WTC11 (cell line): Measurements from ENCODE around the gene CDH7. TPM values are rescaled to one million over a fixed set of nuclear protein-coding genes. Genes with fewer than 3 reads are reported as not detected.

Source experiments
- ATAC-seq: fragments of 200-7000 bp; cut with Tn5 transposase; 2 replicates; pipeline ENCODE4 v1.10.0; 2021; ENCODE audit warnings: mild to moderate bottlenecking, moderate library complexity
- CTCF ChIA-PET: fragments of 300-600 bp; sonication (Branson Sonifier 250); formaldehyde crosslinking; loops from one replicate; lab custom pipeline; 2021; ENCODE audit warnings: antibody characterized with exemption; lab: Charles Lee
- POLR2A ChIA-PET: fragments of 350-600 bp; sonication (Branson Sonifier 250); formaldehyde crosslinking; loops from one replicate; lab custom pipeline; 2021; ENCODE audit warnings: antibody characterized with exemption; lab: Charles Lee
- DNase-seq: peaks from one replicate; pipeline ENCODE4 v3.0.0; 2021; ENCODE audit warnings: low spot score
- H3K27ac Mint-ChIP-seq: 2 replicates; pipeline ENCODE4 v1.8.0; 2021; ENCODE audit warnings: mixed read lengths
- H3K27me3 Mint-ChIP-seq: 2 replicates; pipeline ENCODE4 v1.8.0; 2021; ENCODE audit warnings: low read depth, mild to moderate bottlenecking, moderate library complexity, mixed read lengths
- H3K36me3 Mint-ChIP-seq: 2 replicates; pipeline ENCODE4 v1.8.0; 2021; ENCODE audit warnings: mixed read lengths
- H3K4me1 Mint-ChIP-seq: 2 replicates; pipeline ENCODE4 v1.8.0; 2022; ENCODE audit warnings: mixed read lengths
- H3K4me3 Mint-ChIP-seq: 2 replicates; pipeline ENCODE4 v1.8.0; 2021; ENCODE audit warnings: mild to moderate bottlenecking, moderate library complexity, mixed read lengths
- H3K9me3 Mint-ChIP-seq: 2 replicates; pipeline ENCODE4 v1.8.0; 2021; ENCODE audit warnings: mixed read lengths
- CREB1 ChIP-seq: sonication (generic); formaldehyde crosslinking; IDR thresholded peaks from 2 replicates; pipeline ENCODE4 v1.8.0; 2023; ENCODE audit warnings: mild to moderate bottlenecking, missing genetic modification reagents
- FOXP1 ChIP-seq: sonication (generic); formaldehyde crosslinking; IDR thresholded peaks from 2 replicates; pipeline ENCODE4 v1.8.0; 2022; ENCODE audit warnings: missing genetic modification reagents, mild to moderate bottlenecking, moderate library complexity, borderline replicate concordance
- JUN ChIP-seq: sonication (generic); formaldehyde crosslinking; IDR thresholded peaks from 2 replicates; pipeline ENCODE4 v1.8.0; 2023; ENCODE audit warnings: mild to moderate bottlenecking, missing genetic modification reagents
- MXD4 ChIP-seq: fragments of 250-450 bp; sonication (Bioruptor Pico); IDR thresholded peaks from 2 replicates; pipeline ENCODE4 v1.8.0; 2021; ENCODE audit warnings: mild to moderate bottlenecking, moderate library complexity, borderline replicate concordance
- NR3C1 ChIP-seq: sonication (generic); formaldehyde crosslinking; conservative IDR thresholded peaks from 2 replicates; pipeline ENCODE4 v1.8.1; 2023; ENCODE audit warnings: low read depth, mild to moderate bottlenecking, missing genetic modification reagents
- SOX15 ChIP-seq: fragments of 250-450 bp; sonication (Bioruptor Pico); IDR thresholded peaks from 2 replicates; pipeline ENCODE4 v1.9.0; 2021; ENCODE audit warnings: mild to moderate bottlenecking
- TEAD1 ChIP-seq: sonication (generic); formaldehyde crosslinking; IDR thresholded peaks from 2 replicates; pipeline ENCODE4 v1.8.0; 2022; ENCODE audit warnings: mild to moderate bottlenecking, missing genetic modification reagents
- TEAD4 ChIP-seq: sonication (generic); formaldehyde crosslinking; IDR thresholded peaks from 2 replicates; pipeline ENCODE4 v1.8.0; 2022; ENCODE audit warnings: mild to moderate bottlenecking, missing genetic modification reagents
- total RNA-seq: library from RNA; stranded (reverse); gene quantifications from 3 replicates; pipeline ENCODE4 v1.2.3, GENCODE V29; 2021
- TF ChIP-seq, protein P1 (sequence below): sonication (generic); formaldehyde crosslinking; IDR thresholded peaks from 2 replicates; pipeline ENCODE4 v1.8.0; 2022; ENCODE audit warnings: mild to moderate bottlenecking, missing genetic modification reagents
- TF ChIP-seq, protein P2 (sequence below): sonication (generic); formaldehyde crosslinking; IDR thresholded peaks from 2 replicates; pipeline ENCODE4 v1.8.0; 2022; ENCODE audit warnings: mild to moderate bottlenecking, missing genetic modification reagents
- TF ChIP-seq, protein P3 (sequence below): sonication (generic); formaldehyde crosslinking; IDR thresholded peaks from 2 replicates; pipeline ENCODE4 v1.8.1; 2023; ENCODE audit warnings: mild to moderate bottlenecking, missing genetic modification reagents, moderate library complexity
- TF ChIP-seq, protein P4 (sequence below): sonication (generic); formaldehyde crosslinking; IDR thresholded peaks from 2 replicates; pipeline ENCODE4 v1.8.0; 2023; ENCODE audit warnings: missing genetic modification reagents, mild to moderate bottlenecking, borderline replicate concordance
- TF ChIP-seq, protein P5 (sequence below): sonication (generic); formaldehyde crosslinking; IDR thresholded peaks from 2 replicates; pipeline ENCODE4 v1.8.1; 2022; ENCODE audit warnings: low read depth, mild to moderate bottlenecking, moderate library complexity, missing genetic modification reagents, borderline replicate concordance
- TF ChIP-seq, protein P6 (sequence below): fragments of 250-450 bp; sonication (Bioruptor Pico); IDR thresholded peaks from 2 replicates; pipeline ENCODE4 v1.9.0; 2021; ENCODE audit warnings: moderate library complexity, mild to moderate bottlenecking, inconsistent platforms, borderline replicate concordance
- TF ChIP-seq, protein P7 (sequence below): sonication (generic); formaldehyde crosslinking; IDR thresholded peaks from 2 replicates; pipeline ENCODE4 v1.8.1; 2022; ENCODE audit warnings: missing genetic modification reagents, borderline replicate concordance

The CDH7 gene
- total RNA-seq, 1 experiment from 2014 or later = 1.3 TPM

DNA sequence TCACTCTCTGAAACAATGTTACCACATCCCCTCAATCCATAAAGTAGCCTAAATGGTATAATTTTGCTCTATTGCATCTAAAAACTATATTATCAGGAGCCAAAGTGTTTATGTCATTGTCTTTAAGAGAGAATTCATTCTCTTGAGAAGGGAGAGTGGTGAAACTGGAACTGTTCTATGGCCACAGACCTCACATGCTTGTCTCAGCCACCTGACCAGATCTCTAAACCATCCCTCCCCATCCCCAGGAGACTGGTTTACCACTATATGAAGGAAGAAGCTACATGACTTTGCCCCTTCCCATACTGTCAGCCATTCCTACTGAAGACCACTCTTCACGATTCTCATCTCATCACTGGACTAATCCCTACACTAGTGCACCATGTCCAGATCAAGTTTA lies 9.6 kb downstream of the CDH7 start:
- DNase-seq = no peak
- no peaks in the 10 kb centered on the region for H3K9me3 Mint-ChIP-seq
- H3K27ac Mint-ChIP-seq = no peak overlapping the region

DNA sequence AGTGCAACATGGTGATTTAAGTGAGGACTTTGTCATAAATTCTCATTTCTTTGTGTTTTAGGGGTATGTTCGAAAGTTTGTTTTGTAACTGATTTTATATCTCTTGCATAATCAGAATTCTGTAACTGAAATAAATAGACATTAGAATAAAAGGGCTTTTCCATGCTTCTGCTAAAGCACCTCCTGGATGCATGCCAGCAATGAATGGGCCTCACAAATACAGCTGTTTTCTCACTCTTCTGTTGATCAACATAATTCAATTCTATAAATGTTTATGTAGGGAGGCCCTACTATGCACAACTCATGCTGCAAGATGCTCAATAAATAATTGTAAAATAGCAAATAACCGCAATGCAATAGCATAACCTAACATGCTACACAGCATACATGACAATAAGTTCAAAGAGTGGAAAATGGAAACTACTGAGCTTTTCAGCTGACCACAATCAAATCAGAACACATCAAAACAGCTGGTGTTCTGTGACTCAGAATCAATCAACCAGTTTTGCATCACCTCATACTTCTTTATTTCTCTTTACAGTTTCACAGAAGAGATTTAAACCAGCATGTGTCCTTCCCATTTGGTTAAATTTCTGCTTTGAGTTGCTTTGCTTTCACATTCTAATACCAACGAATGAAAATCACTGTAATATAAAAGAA lies 11.0 kb downstream of the CDH7 start:
- Mint-ChIP-seq H3K36me3 (no peaks in the 10 kb centered on the region), H3K9me3 (no peaks in the 10 kb centered on the region), H3K4me1 (peaks cover 2% of the 10 kb centered on the region), H3K4me3 (no peak overlapping the region), H3K27ac (no peak overlapping the region), H3K27me3 (no peaks in the 10 kb centered on the region)
- no peak for TF ChIP-seq TEAD1 (CRISPR knock-in tag)
- TF ChIP-seq FOXP1 (CRISPR knock-in tag) = no peak
- no peak for TF ChIP-seq CREB1 (CRISPR knock-in tag)
- TF ChIP-seq, protein P1, sequence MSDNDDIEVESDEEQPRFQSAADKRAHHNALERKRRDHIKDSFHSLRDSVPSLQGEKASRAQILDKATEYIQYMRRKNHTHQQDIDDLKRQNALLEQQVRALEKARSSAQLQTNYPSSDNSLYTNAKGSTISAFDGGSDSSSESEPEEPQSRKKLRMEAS = no peak
- no peak for TF ChIP-seq NR3C1 (CRISPR knock-in tag)
- TF ChIP-seq, protein P2, sequence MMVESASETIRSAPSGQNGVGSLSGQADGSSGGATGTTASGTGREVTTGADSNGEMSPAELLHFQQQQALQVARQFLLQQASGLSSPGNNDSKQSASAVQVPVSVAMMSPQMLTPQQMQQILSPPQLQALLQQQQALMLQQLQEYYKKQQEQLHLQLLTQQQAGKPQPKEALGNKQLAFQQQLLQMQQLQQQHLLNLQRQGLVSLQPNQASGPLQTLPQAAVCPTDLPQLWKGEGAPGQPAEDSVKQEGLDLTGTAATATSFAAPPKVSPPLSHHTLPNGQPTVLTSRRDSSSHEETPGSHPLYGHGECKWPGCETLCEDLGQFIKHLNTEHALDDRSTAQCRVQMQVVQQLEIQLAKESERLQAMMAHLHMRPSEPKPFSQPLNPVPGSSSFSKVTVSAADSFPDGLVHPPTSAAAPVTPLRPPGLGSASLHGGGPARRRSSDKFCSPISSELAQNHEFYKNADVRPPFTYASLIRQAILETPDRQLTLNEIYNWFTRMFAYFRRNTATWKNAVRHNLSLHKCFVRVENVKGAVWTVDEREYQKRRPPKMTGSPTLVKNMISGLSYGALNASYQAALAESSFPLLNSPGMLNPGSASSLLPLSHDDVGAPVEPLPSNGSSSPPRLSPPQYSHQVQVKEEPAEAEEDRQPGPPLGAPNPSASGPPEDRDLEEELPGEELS = no peak
- TF ChIP-seq, protein P3, sequence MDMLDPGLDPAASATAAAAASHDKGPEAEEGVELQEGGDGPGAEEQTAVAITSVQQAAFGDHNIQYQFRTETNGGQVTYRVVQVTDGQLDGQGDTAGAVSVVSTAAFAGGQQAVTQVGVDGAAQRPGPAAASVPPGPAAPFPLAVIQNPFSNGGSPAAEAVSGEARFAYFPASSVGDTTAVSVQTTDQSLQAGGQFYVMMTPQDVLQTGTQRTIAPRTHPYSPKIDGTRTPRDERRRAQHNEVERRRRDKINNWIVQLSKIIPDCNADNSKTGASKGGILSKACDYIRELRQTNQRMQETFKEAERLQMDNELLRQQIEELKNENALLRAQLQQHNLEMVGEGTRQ (CRISPR knock-in tag) = no peak
- TF ChIP-seq, protein P4, sequence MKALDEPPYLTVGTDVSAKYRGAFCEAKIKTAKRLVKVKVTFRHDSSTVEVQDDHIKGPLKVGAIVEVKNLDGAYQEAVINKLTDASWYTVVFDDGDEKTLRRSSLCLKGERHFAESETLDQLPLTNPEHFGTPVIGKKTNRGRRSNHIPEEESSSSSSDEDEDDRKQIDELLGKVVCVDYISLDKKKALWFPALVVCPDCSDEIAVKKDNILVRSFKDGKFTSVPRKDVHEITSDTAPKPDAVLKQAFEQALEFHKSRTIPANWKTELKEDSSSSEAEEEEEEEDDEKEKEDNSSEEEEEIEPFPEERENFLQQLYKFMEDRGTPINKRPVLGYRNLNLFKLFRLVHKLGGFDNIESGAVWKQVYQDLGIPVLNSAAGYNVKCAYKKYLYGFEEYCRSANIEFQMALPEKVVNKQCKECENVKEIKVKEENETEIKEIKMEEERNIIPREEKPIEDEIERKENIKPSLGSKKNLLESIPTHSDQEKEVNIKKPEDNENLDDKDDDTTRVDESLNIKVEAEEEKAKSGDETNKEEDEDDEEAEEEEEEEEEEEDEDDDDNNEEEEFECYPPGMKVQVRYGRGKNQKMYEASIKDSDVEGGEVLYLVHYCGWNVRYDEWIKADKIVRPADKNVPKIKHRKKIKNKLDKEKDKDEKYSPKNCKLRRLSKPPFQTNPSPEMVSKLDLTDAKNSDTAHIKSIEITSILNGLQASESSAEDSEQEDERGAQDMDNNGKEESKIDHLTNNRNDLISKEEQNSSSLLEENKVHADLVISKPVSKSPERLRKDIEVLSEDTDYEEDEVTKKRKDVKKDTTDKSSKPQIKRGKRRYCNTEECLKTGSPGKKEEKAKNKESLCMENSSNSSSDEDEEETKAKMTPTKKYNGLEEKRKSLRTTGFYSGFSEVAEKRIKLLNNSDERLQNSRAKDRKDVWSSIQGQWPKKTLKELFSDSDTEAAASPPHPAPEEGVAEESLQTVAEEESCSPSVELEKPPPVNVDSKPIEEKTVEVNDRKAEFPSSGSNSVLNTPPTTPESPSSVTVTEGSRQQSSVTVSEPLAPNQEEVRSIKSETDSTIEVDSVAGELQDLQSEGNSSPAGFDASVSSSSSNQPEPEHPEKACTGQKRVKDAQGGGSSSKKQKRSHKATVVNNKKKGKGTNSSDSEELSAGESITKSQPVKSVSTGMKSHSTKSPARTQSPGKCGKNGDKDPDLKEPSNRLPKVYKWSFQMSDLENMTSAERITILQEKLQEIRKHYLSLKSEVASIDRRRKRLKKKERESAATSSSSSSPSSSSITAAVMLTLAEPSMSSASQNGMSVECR (CRISPR knock-in tag) = no peak
- no peak for TF ChIP-seq TEAD4 (CRISPR knock-in tag)
- no peak for TF ChIP-seq JUN (CRISPR knock-in tag)
- ChIA-PET CTCF (no interaction called here), POLR2A (no interaction called here)
- no peak for ATAC-seq
- DNase-seq = no peak

More for the DNA sequence above, 9.6 kb downstream of the CDH7 start:
- Mint-ChIP-seq H3K4me1 (peaks cover 4% of the 10 kb centered on the region), H3K36me3 (no peaks in the 10 kb centered on the region), H3K4me3 (no peak overlapping the region), H3K27me3 (no peaks in the 10 kb centered on the region)
- ATAC-seq = no peak
- CTCF ChIA-PET = no interaction called here
- POLR2A ChIA-PET = no interaction called here
- TF ChIP-seq, protein P5, sequence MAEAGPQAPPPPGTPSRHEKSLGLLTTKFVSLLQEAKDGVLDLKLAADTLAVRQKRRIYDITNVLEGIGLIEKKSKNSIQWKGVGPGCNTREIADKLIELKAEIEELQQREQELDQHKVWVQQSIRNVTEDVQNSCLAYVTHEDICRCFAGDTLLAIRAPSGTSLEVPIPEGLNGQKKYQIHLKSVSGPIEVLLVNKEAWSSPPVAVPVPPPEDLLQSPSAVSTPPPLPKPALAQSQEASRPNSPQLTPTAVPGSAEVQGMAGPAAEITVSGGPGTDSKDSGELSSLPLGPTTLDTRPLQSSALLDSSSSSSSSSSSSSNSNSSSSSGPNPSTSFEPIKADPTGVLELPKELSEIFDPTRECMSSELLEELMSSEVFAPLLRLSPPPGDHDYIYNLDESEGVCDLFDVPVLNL (CRISPR knock-in tag) = no peak
- TF ChIP-seq, protein P6, sequence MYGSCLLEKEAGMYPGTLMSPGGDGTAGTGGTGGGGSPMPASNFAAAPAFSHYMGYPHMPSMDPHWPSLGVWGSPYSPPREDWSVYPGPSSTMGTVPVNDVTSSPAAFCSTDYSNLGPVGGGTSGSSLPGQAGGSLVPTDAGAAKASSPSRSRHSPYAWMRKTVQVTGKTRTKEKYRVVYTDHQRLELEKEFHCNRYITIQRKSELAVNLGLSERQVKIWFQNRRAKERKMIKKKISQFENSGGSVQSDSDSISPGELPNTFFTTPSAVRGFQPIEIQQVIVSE = no peak
- TF ChIP-seq, protein P7, sequence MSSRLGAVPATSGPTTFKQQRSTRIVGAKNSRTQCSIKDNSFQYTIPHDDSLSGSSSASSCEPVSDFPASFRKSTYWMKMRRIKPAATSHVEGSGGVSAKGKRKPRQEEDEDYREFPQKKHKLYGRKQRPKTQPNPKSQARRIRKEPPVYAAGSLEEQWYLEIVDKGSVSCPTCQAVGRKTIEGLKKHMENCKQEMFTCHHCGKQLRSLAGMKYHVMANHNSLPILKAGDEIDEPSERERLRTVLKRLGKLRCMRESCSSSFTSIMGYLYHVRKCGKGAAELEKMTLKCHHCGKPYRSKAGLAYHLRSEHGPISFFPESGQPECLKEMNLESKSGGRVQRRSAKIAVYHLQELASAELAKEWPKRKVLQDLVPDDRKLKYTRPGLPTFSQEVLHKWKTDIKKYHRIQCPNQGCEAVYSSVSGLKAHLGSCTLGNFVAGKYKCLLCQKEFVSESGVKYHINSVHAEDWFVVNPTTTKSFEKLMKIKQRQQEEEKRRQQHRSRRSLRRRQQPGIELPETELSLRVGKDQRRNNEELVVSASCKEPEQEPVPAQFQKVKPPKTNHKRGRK (CRISPR knock-in tag) = no peak
- no peak for TF ChIP-seq MXD4 (CRISPR knock-in tag)
- no peak for TF ChIP-seq SOX15 (CRISPR knock-in tag)
- TF ChIP-seq JUN (CRISPR knock-in tag) = no peak
